HL-60 (cell line): ENCODE data around the gene NUBPL.

Experiments used
- DNase-seq, 2 experiments: peaks; one replicate each; pipeline ENCODE4 v3.0.0-alpha.2; 2010 to 2020; ENCODE audit warnings: low read depth in 1 of 2, low spot score in 1 of 2
- H3K27ac ChIP-seq: fragments of 250-450 bp; sonication (Bioruptor Pico); replicated peaks from 2 replicates; pipeline ENCODE4 v1.5.1; 2020; ENCODE audit warnings: mild to moderate bottlenecking, moderate library complexity
- H3K27me3 ChIP-seq: fragments of 250-450 bp; sonication (Bioruptor Pico); 2 replicates; pipeline ENCODE4 v1.5.1; 2021; ENCODE audit warnings: mild to moderate bottlenecking, moderate library complexity; ENCODE audit not compliant: insufficient read depth, poor library complexity, severe bottlenecking
- H3K4me3 ChIP-seq: replicated peaks from 2 replicates; pipeline ENCODE4 v1.5.1; 2011; ENCODE audit warnings: mild to moderate bottlenecking, control low read depth, low read length; ENCODE audit not compliant: insufficient read depth
- CTCF ChIP-seq: IDR thresholded peaks from one replicate; pipeline ENCODE4 v1.5.1; 2011; ENCODE audit warnings: low read length, control low read depth, inconsistent platforms; ENCODE audit not compliant: insufficient read depth
- GABPA ChIP-seq: IDR thresholded peaks from 2 replicates; pipeline ENCODE4 v1.6.1; 2012; ENCODE audit warnings: low read depth
- POLR2AphosphoS5 ChIP-seq: IDR thresholded peaks from 2 replicates; pipeline ENCODE4 v1.6.1; 2012; ENCODE audit warnings: low read depth
- REST ChIP-seq: IDR thresholded peaks from 2 replicates; pipeline ENCODE4 v1.6.1; 2012; ENCODE audit warnings: low read depth; ENCODE audit not compliant: insufficient replicate concordance
- SPI1 ChIP-seq: IDR thresholded peaks from 2 replicates; pipeline ENCODE4 v1.6.1; 2012; ENCODE audit warnings: low read depth, mild to moderate bottlenecking, borderline replicate concordance
- long read RNA-seq: library from polyadenylated mRNA; unstranded; transcript quantifications from one replicate; pipeline ENCODE4 v2.0.0, GENCODE V29; 2020

NUBPL gene
- long read RNA-seq, transcript NUBPL-201 (11 exons, 3,049 nt) = major isoform, 86 of 104 reads
- long read RNA-seq, partial matches to known transcripts = 7 of 104 reads
- long read RNA-seq, other reads (novel, unspliced or antisense) = 10 of 104 reads

- H3K27ac ChIP-seq = peak within 1 kb of the TSS; percentile 83
- peak; percentile 92 to 94 for DNase-seq
- peak; percentile 88 for TF ChIP-seq POLR2AphosphoS5
- no peak for TF ChIP-seq CTCF
Measured at GRCh38 chr14:31561155-31561846, at the start of gene NUBPL. Gene NUBPL, plus strand, starts transcription at chr14:31561404. Its CDS starts 36 bp downstream, at chr14:31561440.

GRCh38 chr14:31527087-31527486 lies 34.1 kb upstream of the NUBPL start:
- Histone ChIP-seq H3K27me3 (peaks cover 2% of the 10 kb centered on the region), H3K27ac (no peak overlapping the region), H3K4me3 (no peak overlapping the region)
- DNase-seq = no peak
- no peak for TF ChIP-seq GABPA

More at GRCh38 chr14:31561155-31561846, at the start of gene NUBPL:
- peak within 1 kb of the TSS; percentile 96 for H3K4me3 ChIP-seq
- no peaks in the 10 kb centered on the region for H3K27me3 ChIP-seq

GRCh38 chr14:31527546-31527945 lies 33.7 kb upstream of the NUBPL start:
- Histone ChIP-seq H3K4me3 (no peak overlapping the region), H3K27ac (no peak overlapping the region), H3K27me3 (peaks cover 3% of the 10 kb centered on the region)
- TF ChIP-seq POLR2AphosphoS5 = no peak
- no peak for TF ChIP-seq GABPA
- no peak for TF ChIP-seq CTCF
- TF ChIP-seq REST = no peak
- TF ChIP-seq SPI1 = no peak
- DNase-seq = no peak

- TF ChIP-seq GABPA (no peak), POLR2AphosphoS5 (no peak), SPI1 (no peak), CTCF (no peak), REST (no peak)
- Histone ChIP-seq H3K27ac (no peak overlapping the region), H3K27me3 (peaks cover 7% of the 10 kb centered on the region), H3K4me3 (no peak overlapping the region)
- DNase-seq = no peak
Measured at GRCh38 chr14:31529053-31529452, 32.2 kb upstream of the NUBPL start.
